Small intestine (tissue), 7 donors: Measurements from ENCODE around the gene KIF1B. TPM values are rescaled to one million over a fixed set of nuclear protein-coding genes. Genes with fewer than 3 reads are reported as not detected.

Experiments
- DNase-seq, 2 donors: peaks; one replicate each; pipeline versions ENCODE4 v3.0.0 to v3.0.0-alpha.2; 2013
- FAIRE-seq: peaks from 2 replicates; lab custom pipeline; 2012; peaks lifted over from hg19 to GRCh38; lab: Jason Lieb, UNC
- H3K27ac ChIP-seq, 3 donors: one replicate each; pipeline ENCODE4 v1.5.1; 2013; ENCODE audit warnings: low read length in 2 of 3, mild to moderate bottlenecking in 2 of 3, control low read depth in 1 of 3, inconsistent platforms in 1 of 3, low read depth in 1 of 3, moderate library complexity in 1 of 3
- H3K27me3 ChIP-seq, 3 donors: one replicate each; pipeline ENCODE4 v1.6.1; 2013; ENCODE audit warnings: low read length in 3 of 3, inconsistent platforms in 1 of 3; ENCODE audit not compliant: control insufficient read depth in 3 of 3, insufficient read depth in 3 of 3
- H3K36me3 ChIP-seq, 3 donors: one replicate each; pipeline ENCODE4 v1.6.1; 2013; ENCODE audit warnings: low read length in 3 of 3, inconsistent platforms in 1 of 3, low read depth in 1 of 3, mild to moderate bottlenecking in 1 of 3, moderate library complexity in 1 of 3; ENCODE audit not compliant: control insufficient read depth in 3 of 3, insufficient read depth in 2 of 3
- H3K4me1 ChIP-seq, 3 donors: one replicate each; pipeline ENCODE4 v1.6.1; 2013; ENCODE audit warnings: low read length in 2 of 3, inconsistent platforms in 1 of 3, low read depth in 1 of 3, mild to moderate bottlenecking in 1 of 3, moderate library complexity in 1 of 3; ENCODE audit not compliant: control insufficient read depth in 3 of 3, insufficient read depth in 2 of 3
- H3K4me3 ChIP-seq, 3 donors: one replicate each; pipeline ENCODE4 v1.5.1; 2013; ENCODE audit warnings: low read length in 3 of 3, control low read depth in 1 of 3, inconsistent platforms in 1 of 3, low read depth in 1 of 3, mild to moderate bottlenecking in 1 of 3, moderate library complexity in 1 of 3
- H3K9me3 ChIP-seq, 2 donors: one replicate each; pipeline ENCODE4 v1.6.1; 2013; ENCODE audit warnings: low read depth in 1 of 2, low read length in 1 of 2; ENCODE audit not compliant: control insufficient read depth in 2 of 2, insufficient read depth in 1 of 2
- WGBS, 3 donors: extraction: QIAGEN DNeasy Blood & Tissue Kit; methylation state at CpG; one replicate each; pipeline ENCODE4 v1.1.7; 2013; 5-methylcytosine and 5-hydroxymethylcytosine counted together
- polyA plus RNA-seq, 4 donors: library from polyadenylated mRNA; stranded (reverse) in 3 of 4; unstranded in 1 of 4; fragments of 200-250 nt in 3 of 4; fragments of 120-200 nt in 1 of 4; gene quantifications; one replicate each; pipeline versions ENCODE4 v1.2.1 to v1.2.3, GENCODE V29; 2013
- donor health status: healthy with polysubstance abuse.
- donor health status: control.
- donor health status: control.
- donor health status: Bipolar disorder and iron deficiency.
- donor health status: healthy.

The KIF1B gene
- polyA plus RNA-seq, 4 donors, result 6.8 to 15.5 (median 12.6) TPM

GRCh38 chr1:10430216-10431069 is 220.1 kb downstream of the KIF1B start, which contains the start of gene CENPS:
TSS of gene CENPS (plus strand) at chr1:10430433. CDS start at chr1:10430518, 85 bp downstream.
- FAIRE-seq, result no peak
- H3K27ac ChIP-seq, result peak within 1 kb of the TSS in 2 of 3 donors; percentile 80 to 82
- H3K4me1 ChIP-seq, result peaks cover 0 to 38% (median 0%) of the 10 kb centered on the region in 3 donors
- H3K27me3 ChIP-seq, result no peaks in the 10 kb centered on the region
- peak; percentile 89 to 97 for DNase-seq
- H3K9me3 ChIP-seq, result no peaks in the 10 kb centered on the region
- peaks cover 0 to 3% (median 0%) of the 10 kb centered on the region in 3 donors for H3K36me3 ChIP-seq
- WGBS, 3 donors, result 0% methylated on average over 78 to 95 of the region's 95 CpGs
- peak within 1 kb of the TSS; percentile 62 to 86 (median 85) for H3K4me3 ChIP-seq

Other genes starting within 250 kb of the KIF1B start
- gene RBP7, start 213.3 kb upstream of the KIF1B start, polyA plus RNA-seq, result 10 to 100 TPM in 1 of 4 donors, 1 to 10 TPM in 3; 2.5 to 14.9 (median 3.7) TPM
- 10 to 100 TPM in 3 of 4 donors, 1 to 10 TPM in 1; 8.6 to 47.3 (median 19.8) TPM for gene UBE4B, start 177.6 kb upstream of the KIF1B start, polyA plus RNA-seq
- 100 to 1,000 TPM; 106 to 226 (median 174) TPM for gene PGD, start 188.5 kb downstream of the KIF1B start, polyA plus RNA-seq
- 10 to 100 TPM; 11.3 to 28.3 (median 26.6) TPM for gene CENPS, start 219.9 kb downstream of the KIF1B start, polyA plus RNA-seq
- gene CORT, start 239.5 kb downstream of the KIF1B start, polyA plus RNA-seq, result 1 to 10 TPM in 1 of 4 donors, under 1 TPM in 1, not detected in 2; 0.97 to 1.3 TPM